ENCODE results near the gene CTCF. TPM values are rescaled to one million over a fixed set of nuclear protein-coding genes. Genes with fewer than 3 reads are reported as not detected.

Gene CTCF
- total RNA-seq, 3 donors from 2014 or later, result 41.1 to 55.5 (median 43.4) TPM

DNA sequence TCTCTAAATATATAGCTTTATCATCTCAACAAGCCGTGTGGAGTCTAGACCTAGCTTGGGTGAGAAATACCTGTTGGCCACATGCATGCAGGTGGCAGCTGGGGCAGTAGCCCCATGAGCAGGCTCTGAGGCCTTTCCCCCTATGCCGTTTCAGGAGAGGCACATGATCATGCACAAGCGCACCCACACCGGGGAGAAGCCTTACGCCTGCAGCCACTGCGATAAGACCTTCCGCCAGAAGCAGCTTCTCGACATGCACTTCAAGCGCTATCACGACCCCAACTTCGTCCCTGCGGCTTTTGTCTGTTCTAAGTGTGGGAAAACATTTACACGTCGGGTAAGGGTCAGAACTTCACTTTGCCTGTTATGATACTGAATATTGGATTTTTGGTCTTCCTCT, 65.9 kb downstream of the CTCF start:
- DNase-seq, result no peak
- TF ChIP-seq, protein P1, sequence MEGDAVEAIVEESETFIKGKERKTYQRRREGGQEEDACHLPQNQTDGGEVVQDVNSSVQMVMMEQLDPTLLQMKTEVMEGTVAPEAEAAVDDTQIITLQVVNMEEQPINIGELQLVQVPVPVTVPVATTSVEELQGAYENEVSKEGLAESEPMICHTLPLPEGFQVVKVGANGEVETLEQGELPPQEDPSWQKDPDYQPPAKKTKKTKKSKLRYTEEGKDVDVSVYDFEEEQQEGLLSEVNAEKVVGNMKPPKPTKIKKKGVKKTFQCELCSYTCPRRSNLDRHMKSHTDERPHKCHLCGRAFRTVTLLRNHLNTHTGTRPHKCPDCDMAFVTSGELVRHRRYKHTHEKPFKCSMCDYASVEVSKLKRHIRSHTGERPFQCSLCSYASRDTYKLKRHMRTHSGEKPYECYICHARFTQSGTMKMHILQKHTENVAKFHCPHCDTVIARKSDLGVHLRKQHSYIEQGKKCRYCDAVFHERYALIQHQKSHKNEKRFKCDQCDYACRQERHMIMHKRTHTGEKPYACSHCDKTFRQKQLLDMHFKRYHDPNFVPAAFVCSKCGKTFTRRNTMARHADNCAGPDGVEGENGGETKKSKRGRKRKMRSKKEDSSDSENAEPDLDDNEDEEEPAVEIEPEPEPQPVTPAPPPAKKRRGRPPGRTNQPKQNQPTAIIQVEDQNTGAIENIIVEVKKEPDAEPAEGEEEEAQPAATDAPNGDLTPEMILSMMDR (IDR thresholded peaks at IDR 0.05), result no peak
- Histone ChIP-seq H3K4me3 (no peak overlapping the region), H3K4me1 (ENCODE audit: low read depth) (no peaks in the 10 kb centered on the region), H3K36me3 (ENCODE audit: low read depth) (peaks cover 7% of the 10 kb centered on the region), H3K9me3 (no peaks in the 10 kb centered on the region)
- intact Hi-C loops (cut with DNase I, micrococcal nuclease), result no loop called here
- ATAC-seq, result no peak

DNA sequence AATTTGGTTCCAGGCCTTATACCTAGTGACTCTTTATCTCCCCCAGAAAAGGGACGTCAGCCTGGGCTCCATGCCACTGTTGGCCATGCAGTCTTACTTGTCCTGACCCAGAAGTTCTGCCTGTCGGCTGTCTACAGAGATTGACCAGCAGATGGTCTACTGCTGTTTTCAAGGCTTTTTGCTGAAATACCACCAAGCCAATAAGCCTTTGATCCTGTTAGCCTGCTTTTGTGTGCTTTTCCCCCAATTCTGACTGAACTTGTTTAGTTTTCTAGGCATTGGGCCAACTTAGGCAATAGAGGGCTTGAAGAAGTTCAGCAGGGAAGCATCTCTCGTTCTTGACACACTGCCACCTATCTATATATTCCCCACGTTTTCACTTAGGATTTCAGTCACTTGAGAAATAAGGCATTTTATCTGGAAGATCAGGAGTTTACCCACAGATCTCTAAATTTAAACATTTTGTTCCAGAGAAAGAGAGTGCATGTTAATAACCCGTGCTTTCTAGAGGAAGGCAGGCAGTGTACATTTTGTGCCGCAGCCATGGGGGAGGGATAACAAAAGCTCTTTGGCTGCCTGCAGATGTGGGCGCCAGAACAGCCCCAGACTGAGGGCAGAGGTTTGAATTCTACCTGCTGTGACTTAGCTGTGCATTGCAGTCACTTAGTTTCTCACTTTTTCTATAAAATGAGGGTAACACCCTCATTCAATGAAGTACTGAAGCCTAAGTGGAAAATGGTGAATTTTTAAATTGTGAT, 70.3 kb downstream of the CTCF start:
- Histone ChIP-seq H3K4me3 (no peak overlapping the region), H3K36me3 (ENCODE audit: low read depth) (no peaks in the 10 kb centered on the region), H3K4me1 (ENCODE audit: low read depth) (no peaks in the 10 kb centered on the region), H3K9me3 (no peaks in the 10 kb centered on the region)
- TF ChIP-seq, protein P1 (IDR thresholded peaks at IDR 0.05), result no peak
- ATAC-seq (no peak), DNase-seq (no peak)
- intact Hi-C loops (cut with DNase I, micrococcal nuclease), result no loop called here

DNA sequence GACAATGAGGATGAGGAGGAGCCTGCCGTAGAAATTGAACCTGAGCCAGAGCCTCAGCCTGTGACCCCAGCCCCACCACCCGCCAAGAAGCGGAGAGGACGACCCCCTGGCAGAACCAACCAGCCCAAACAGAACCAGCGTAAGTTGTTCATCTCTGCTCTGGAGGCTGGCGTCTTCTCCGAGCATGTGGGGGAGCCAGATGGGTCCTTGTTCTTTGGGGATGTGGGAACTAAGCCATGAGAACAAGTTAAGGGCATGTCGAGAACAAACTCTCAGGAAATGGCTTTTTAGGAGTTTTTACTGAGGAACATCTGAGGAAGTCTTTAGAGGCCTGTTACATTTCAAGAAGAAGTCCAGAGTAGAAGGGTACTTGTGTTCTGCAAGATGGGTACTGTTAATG, 74.4 kb downstream of the CTCF start:
- TF ChIP-seq, protein P1 (IDR thresholded peaks at IDR 0.05), result no peak
- DNase-seq, result no peak

DNA sequence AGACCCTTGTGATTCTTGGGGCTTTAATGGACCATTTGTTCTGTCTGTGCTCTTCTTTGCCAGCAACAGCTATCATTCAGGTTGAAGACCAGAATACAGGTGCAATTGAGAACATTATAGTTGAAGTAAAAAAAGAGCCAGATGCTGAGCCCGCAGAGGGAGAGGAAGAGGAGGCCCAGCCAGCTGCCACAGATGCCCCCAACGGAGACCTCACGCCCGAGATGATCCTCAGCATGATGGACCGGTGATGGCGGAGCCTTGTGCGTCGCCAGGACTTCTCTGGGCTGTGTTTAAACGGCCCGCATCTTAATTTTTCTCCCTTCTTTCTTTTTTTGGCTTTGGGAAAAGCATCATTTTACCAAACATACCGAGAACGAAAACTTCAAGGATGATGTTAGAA, 75.3 kb downstream of the CTCF start:
- DNase-seq, result no peak
- Histone ChIP-seq H3K36me3 (ENCODE audit: low read depth) (no peaks in the 10 kb centered on the region), H3K9me3 (no peaks in the 10 kb centered on the region), H3K4me3 (no peak overlapping the region), H3K4me1 (ENCODE audit: low read depth) (no peaks in the 10 kb centered on the region)
- TF ChIP-seq, protein P1 (IDR thresholded peaks at IDR 0.05), result no peak
- ATAC-seq, result no peak
- intact Hi-C loops (cut with DNase I, micrococcal nuclease), result no loop called here

More for the DNA sequence above, 74.4 kb downstream of the CTCF start:
- intact Hi-C loops (cut with DNase I, micrococcal nuclease), result no loop called here
- Histone ChIP-seq H3K9me3 (no peaks in the 10 kb centered on the region), H3K4me1 (ENCODE audit: low read depth) (no peaks in the 10 kb centered on the region), H3K36me3 (ENCODE audit: low read depth) (no peaks in the 10 kb centered on the region), H3K4me3 (no peak overlapping the region)
- no peak for ATAC-seq

DNA sequence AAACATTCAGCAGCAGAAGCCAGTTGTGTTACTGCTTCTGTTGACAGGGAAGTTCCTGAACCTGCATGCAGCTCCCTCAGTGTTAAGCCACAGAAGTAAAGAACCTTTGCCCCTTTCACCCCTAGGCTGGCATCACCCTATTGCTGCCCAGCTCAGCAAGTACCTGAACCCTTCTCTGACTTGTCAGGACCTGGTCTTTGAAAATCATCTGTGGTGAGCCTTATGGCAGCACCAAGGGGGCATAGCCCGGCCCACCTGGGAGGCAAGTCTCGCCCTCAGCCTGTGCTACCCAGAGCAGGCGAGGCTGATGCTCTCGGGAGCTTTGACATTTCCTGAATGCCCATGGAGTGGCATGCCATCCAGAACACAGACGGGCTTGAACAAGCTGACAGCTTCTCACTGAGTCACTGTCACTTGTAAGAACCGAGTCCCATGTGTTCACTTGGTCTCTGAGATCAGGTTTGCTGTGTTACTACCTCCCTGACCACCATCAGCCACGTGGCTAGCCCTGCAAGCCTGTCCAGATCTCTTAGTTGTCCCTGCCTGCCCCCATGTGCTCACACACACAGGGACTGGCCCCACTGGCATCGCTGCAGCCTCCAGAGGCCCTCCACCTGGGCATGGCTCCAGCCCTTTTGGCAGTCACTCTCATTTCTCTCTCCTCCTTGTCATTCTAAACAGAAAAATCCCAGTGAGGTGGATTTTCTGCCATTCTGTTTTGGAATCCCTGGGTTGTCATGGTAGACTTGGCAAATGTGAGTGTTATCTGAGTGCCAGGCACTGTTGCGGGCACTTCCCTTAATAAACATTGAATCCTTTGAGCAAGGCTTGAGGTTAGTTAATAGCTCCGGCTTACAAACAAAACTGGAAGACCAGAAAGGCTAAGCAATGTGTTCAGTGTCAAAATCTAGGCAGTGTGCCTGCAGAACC, 79.7 kb downstream of the CTCF start:
- intact Hi-C loops (cut with DNase I, micrococcal nuclease), result no loop called here
- Histone ChIP-seq H3K36me3 (ENCODE audit: low read depth) (no peaks in the 10 kb centered on the region), H3K4me3 (no peak overlapping the region), H3K4me1 (ENCODE audit: low read depth) (peaks cover 2% of the 10 kb centered on the region), H3K9me3 (no peaks in the 10 kb centered on the region)
- TF ChIP-seq, protein P1 (IDR thresholded peaks at IDR 0.05), result no peak
- DNase-seq, result no peak
- ATAC-seq, result no peak

Data from mucosa of descending colon (tissue), 3 donors.